Astrocyte (in vitro differentiated cells and primary cell): ENCODE results near the gene AAMDC. TPM values are rescaled to one million over a fixed set of nuclear protein-coding genes. Genes with fewer than 3 reads are reported as not detected.
"Not testable (repeated sequence)": the region's sequence is repeated elsewhere in the genome, so short reads cannot be mapped to it uniquely, and the experiment has no call there.

ENCODE experiments used
- DNase-seq: peaks from one replicate; pipeline ENCODE4 v3.0.0-alpha.2; 2010; ENCODE audit warnings: low read depth
- FAIRE-seq: peaks from 2 replicates; lab custom pipeline; 2011; peaks lifted over from hg19 to GRCh38; lab: Jason Lieb, UNC
- H2AFZ ChIP-seq: 2 replicates; pipeline ENCODE4 v1.6.0; 2012; ENCODE audit warnings: low read depth, low read length, inconsistent platforms
- H3K27ac ChIP-seq: 2 replicates; pipeline ENCODE4 v1.5.1; 2011; ENCODE audit warnings: low read depth, low read length, inconsistent platforms
- H3K27me3 ChIP-seq: 2 replicates; pipeline ENCODE4 v1.6.0; 2011; ENCODE audit warnings: low read length, inconsistent platforms; ENCODE audit not compliant: insufficient read depth
- H3K36me3 ChIP-seq: 2 replicates; pipeline ENCODE4 v1.5.1; 2011; ENCODE audit warnings: low read length, inconsistent platforms; ENCODE audit not compliant: insufficient read depth
- H3K4me1 ChIP-seq: 2 replicates; pipeline ENCODE4 v1.5.1; 2011; ENCODE audit warnings: low read length, inconsistent platforms; ENCODE audit not compliant: insufficient read depth
- H3K4me2 ChIP-seq: 2 replicates; pipeline ENCODE4 v1.6.0; 2012; ENCODE audit warnings: low read length, inconsistent platforms
- H3K4me3 ChIP-seq: 2 replicates; pipeline ENCODE4 v1.5.1; 2011; ENCODE audit warnings: low read depth, mild to moderate bottlenecking, low read length, inconsistent platforms; ENCODE audit not compliant: insufficient read depth
- H3K79me2 ChIP-seq: 2 replicates; pipeline ENCODE4 v1.6.0; 2012; ENCODE audit warnings: mild to moderate bottlenecking, low read length, inconsistent platforms; ENCODE audit not compliant: insufficient read depth
- H3K9ac ChIP-seq: 2 replicates; pipeline ENCODE4 v1.6.0; 2012; ENCODE audit warnings: mild to moderate bottlenecking, low read length, inconsistent platforms
- H3K9me3 ChIP-seq: 2 replicates; pipeline ENCODE4 v1.5.1; 2012; ENCODE audit warnings: low read depth, mild to moderate bottlenecking, low read length, inconsistent platforms; ENCODE audit not compliant: insufficient read depth
- H4K20me1 ChIP-seq: 2 replicates; pipeline ENCODE4 v1.6.0; 2012; ENCODE audit warnings: low read length, inconsistent platforms; ENCODE audit not compliant: insufficient read depth
- H3K27ac Mint-ChIP-seq: one replicate; pipeline ENCODE4 v1.8.0; 2021; ENCODE audit warnings: mild to moderate bottlenecking, mixed read lengths; ENCODE audit not compliant: unreplicated experiment
- H3K27me3 Mint-ChIP-seq: one replicate; pipeline ENCODE4 v1.8.0; 2021; ENCODE audit warnings: low read depth, mixed read lengths; ENCODE audit not compliant: unreplicated experiment
- H3K36me3 Mint-ChIP-seq: one replicate; pipeline ENCODE4 v1.8.0; 2021; ENCODE audit warnings: low read depth, mixed read lengths; ENCODE audit not compliant: unreplicated experiment
- H3K4me1 Mint-ChIP-seq: one replicate; pipeline ENCODE4 v1.8.0; 2021; ENCODE audit warnings: low read depth, mixed read lengths; ENCODE audit not compliant: unreplicated experiment
- H3K4me3 Mint-ChIP-seq: one replicate; pipeline ENCODE4 v1.8.0; 2021; ENCODE audit warnings: mild to moderate bottlenecking, moderate library complexity, mixed read lengths; ENCODE audit not compliant: unreplicated experiment
- H3K9me3 Mint-ChIP-seq: one replicate; pipeline ENCODE4 v1.8.0; 2021; ENCODE audit warnings: mild to moderate bottlenecking, mixed read lengths; ENCODE audit not compliant: unreplicated experiment
- EZH2 ChIP-seq: IDR thresholded peaks from 2 replicates; pipeline ENCODE4 v1.6.1; 2012; ENCODE audit warnings: mild to moderate bottlenecking, low read length, inconsistent platforms; ENCODE audit not compliant: insufficient read depth
- total RNA-seq: library from RNA; stranded (reverse); gene quantifications from 2 replicates; pipeline ENCODE4 v1.2.1, GENCODE V29; 2021
- TF ChIP-seq, protein P1 (sequence below): IDR thresholded peaks from 2 replicates; pipeline ENCODE4 v1.5.1; 2011; ENCODE audit warnings: low read depth, mild to moderate bottlenecking, inconsistent platforms, low read length, moderate library complexity; ENCODE audit not compliant: insufficient read depth

The AAMDC gene
- total RNA-seq, 1 donor from 2014 or later: 53.1 TPM

DNA sequence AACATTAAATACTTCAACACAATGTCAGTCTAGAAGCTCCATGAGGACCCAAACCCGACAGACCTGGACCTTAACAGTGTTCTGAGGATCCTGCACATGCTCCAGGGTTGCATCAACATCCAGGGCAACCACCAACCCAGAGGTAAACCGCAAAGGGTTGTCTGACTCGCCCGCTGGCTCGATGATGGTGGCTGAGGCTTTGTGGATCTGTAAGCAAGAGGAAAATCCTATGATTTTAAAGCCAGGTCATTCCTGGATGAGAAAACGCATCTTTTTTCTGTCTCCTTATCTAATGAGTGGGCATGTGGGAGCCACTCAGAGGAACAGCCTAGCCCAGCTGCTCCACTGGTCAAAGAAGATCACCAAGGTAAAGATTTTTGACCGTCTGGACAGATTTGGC is 70.3 kb downstream of the AAMDC start:
- not testable (repeated sequence) for H3K4me3 ChIP-seq, H3K9me3 Mint-ChIP-seq, H3K9ac ChIP-seq, H3K27me3 Mint-ChIP-seq, H4K20me1 ChIP-seq, H3K36me3 Mint-ChIP-seq, H3K4me3 Mint-ChIP-seq, H3K27ac ChIP-seq, H2AFZ ChIP-seq, H3K4me1 ChIP-seq, H3K9me3 ChIP-seq, H3K4me2 ChIP-seq, H3K27me3 ChIP-seq, H3K27ac Mint-ChIP-seq, FAIRE-seq, H3K4me1 Mint-ChIP-seq, H3K36me3 ChIP-seq, H3K79me2 ChIP-seq
- peak; percentile 60 for DNase-seq

- H3K79me2 ChIP-seq, H3K4me3 ChIP-seq, H3K27ac Mint-ChIP-seq, H3K9me3 Mint-ChIP-seq, FAIRE-seq, H3K36me3 ChIP-seq, H3K4me2 ChIP-seq, H3K27me3 ChIP-seq, H3K4me1 Mint-ChIP-seq, H2AFZ ChIP-seq, H3K4me1 ChIP-seq, H4K20me1 ChIP-seq, H3K27ac ChIP-seq, H3K9ac ChIP-seq, H3K36me3 Mint-ChIP-seq, H3K9me3 ChIP-seq, DNase-seq, H3K4me3 Mint-ChIP-seq, H3K27me3 Mint-ChIP-seq: not testable (repeated sequence)
Observed at GRCh38 chr11:77891703-77892102, 70.8 kb downstream of the AAMDC start.

- H3K27me3 Mint-ChIP-seq, H4K20me1 ChIP-seq, H3K36me3 Mint-ChIP-seq, H3K27ac Mint-ChIP-seq, H3K9me3 ChIP-seq, H3K4me3 Mint-ChIP-seq, H3K9me3 Mint-ChIP-seq, H3K27me3 ChIP-seq, H3K9ac ChIP-seq, H3K79me2 ChIP-seq, H3K4me1 Mint-ChIP-seq, H3K4me2 ChIP-seq, DNase-seq, H3K4me1 ChIP-seq, H3K27ac ChIP-seq, H3K36me3 ChIP-seq, H3K4me3 ChIP-seq, FAIRE-seq, H2AFZ ChIP-seq: not testable (repeated sequence)
Observed at GRCh38 chr11:77894949-77895348, 74.0 kb downstream of the AAMDC start.

DNA sequence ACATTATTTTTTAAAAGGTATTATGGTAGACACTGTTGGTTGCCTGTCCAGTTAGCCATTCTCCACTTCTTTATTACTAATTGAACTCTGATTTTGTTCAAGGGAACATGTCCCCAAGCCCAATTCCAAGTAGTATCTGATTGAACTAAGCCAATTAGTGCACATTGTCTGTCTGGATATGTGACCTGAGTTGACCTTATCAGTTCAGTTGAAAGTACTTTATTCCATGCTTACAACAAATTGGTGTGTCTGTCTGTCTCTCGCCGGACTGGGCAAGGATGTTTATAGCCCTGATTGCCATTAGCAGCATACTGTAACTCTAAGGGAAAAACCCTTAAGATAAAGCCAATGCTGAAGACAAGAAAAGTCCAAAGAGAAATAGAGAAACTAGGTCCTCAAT is 87.9 kb downstream of the AAMDC start:
- H3K27ac ChIP-seq: no peak overlapping the region
- H3K27me3 Mint-ChIP-seq: no peaks in the 10 kb centered on the region

More for the DNA sequence above, 87.9 kb downstream of the AAMDC start:
- FAIRE-seq (no peak), DNase-seq (no peak)
- Histone ChIP-seq H3K4me2 (no peak overlapping the region), H3K79me2 (no peaks in the 10 kb centered on the region), H3K36me3 (no peaks in the 10 kb centered on the region), H3K27me3 (no peaks in the 10 kb centered on the region), H4K20me1 (no peaks in the 10 kb centered on the region), H2AFZ (no peak overlapping the region), H3K9me3 (no peaks in the 10 kb centered on the region), H3K4me1 (peaks cover 11% of the 10 kb centered on the region), H3K9ac (no peak overlapping the region), H3K4me3 (no peak overlapping the region)
- Mint-ChIP-seq H3K27ac (no peak overlapping the region), H3K9me3 (no peaks in the 10 kb centered on the region), H3K4me1 (peaks cover 15% of the 10 kb centered on the region), H3K4me3 (no peak overlapping the region), H3K36me3 (peaks cover 4% of the 10 kb centered on the region)
- no peak for TF ChIP-seq EZH2
- TF ChIP-seq, protein P1, sequence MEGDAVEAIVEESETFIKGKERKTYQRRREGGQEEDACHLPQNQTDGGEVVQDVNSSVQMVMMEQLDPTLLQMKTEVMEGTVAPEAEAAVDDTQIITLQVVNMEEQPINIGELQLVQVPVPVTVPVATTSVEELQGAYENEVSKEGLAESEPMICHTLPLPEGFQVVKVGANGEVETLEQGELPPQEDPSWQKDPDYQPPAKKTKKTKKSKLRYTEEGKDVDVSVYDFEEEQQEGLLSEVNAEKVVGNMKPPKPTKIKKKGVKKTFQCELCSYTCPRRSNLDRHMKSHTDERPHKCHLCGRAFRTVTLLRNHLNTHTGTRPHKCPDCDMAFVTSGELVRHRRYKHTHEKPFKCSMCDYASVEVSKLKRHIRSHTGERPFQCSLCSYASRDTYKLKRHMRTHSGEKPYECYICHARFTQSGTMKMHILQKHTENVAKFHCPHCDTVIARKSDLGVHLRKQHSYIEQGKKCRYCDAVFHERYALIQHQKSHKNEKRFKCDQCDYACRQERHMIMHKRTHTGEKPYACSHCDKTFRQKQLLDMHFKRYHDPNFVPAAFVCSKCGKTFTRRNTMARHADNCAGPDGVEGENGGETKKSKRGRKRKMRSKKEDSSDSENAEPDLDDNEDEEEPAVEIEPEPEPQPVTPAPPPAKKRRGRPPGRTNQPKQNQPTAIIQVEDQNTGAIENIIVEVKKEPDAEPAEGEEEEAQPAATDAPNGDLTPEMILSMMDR: no peak
